GM18519 (cell line): Measurements from ENCODE around the gene DBX2.
"Not testable (repeated sequence)": the region's sequence is repeated elsewhere in the genome, so short reads cannot be mapped to it uniquely, and the experiment has no call there.

Experiments
- ATAC-seq: cut with Tn5 transposase; IDR thresholded peaks from one replicate; pipeline ENCODE4 v1.9.1; 2021; ENCODE audit warnings: mild to moderate bottlenecking, moderate library complexity; ENCODE audit not compliant: unreplicated experiment, low FRiP score

DBX2 gene

DNA sequence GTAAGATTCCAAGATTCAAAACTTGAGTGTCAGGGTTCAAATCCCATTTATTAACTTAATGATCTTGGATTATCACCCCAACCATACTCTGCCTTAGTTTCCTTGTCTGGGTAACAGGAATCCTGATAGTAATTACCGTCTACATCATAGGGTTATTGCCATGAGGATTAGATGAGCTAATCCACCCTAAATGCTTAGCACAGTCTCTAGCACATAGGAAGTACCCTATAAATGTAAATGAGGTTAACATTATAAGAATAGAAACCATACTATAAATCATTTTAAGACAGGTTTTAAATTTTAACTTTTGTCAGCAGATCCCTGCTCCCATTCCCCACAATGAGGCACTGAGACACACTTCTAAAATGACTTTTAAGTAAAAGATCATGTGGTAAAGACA, 36.5 kb downstream of the DBX2 start:
- no peak for ATAC-seq

DNA sequence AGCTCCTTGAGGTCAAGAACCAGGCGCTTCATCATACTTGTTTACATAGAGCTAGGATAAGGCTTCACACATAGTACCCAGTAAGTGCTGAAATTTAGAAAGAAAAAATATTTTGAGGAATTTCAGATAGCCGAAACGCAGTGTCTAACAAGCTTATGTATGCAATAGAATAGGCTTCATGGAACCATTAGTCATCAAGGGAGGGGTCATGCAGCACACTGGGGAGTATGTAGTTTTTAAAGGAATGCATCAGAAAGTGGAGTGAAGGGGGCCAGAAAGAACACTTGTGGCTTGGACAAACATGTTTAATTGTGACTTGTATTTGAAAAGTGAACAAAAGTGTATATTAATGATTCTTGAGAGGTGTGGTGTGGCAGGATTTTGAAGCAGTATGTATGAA, 38.1 kb downstream of the DBX2 start:
- ATAC-seq, result no peak

DNA sequence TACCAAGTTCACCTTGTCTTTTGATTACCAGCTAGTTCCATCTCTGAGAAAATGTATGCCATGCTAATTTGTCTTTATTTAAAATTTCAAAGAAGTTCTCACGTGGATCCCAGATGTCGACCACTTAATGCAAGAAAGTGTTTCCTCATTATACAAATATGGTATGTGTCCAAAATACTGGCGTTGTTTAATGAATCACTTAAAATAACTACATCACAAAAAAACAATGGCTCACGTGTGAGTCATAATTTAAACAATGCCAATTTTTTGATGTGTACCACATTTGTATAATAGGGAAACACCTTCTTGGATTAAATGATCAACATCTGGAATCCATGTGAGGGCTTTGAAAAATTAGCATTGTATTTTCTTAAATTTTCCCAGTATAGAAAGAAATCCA, 40.8 kb downstream of the DBX2 start:
- ATAC-seq, result no peak

DNA sequence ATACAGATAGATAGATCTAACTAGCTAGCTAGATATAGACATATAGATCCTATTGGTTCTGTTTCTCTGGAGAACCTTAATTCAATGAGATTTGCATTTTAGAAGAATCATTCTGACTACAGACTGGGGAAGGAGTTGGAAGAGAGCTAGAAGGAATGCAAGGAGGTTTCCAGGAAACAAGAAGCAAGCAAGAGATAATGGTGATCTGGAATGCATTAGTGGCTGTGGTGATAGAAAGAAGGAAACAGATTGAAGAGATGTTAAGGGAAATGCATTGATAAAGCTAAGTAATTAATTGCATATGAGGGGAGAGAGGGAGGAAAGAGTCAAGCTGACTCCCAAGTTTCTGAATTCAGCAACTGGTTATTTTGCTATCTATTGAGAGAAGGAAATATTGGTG, 42.7 kb downstream of the DBX2 start:
- no peak for ATAC-seq

DNA sequence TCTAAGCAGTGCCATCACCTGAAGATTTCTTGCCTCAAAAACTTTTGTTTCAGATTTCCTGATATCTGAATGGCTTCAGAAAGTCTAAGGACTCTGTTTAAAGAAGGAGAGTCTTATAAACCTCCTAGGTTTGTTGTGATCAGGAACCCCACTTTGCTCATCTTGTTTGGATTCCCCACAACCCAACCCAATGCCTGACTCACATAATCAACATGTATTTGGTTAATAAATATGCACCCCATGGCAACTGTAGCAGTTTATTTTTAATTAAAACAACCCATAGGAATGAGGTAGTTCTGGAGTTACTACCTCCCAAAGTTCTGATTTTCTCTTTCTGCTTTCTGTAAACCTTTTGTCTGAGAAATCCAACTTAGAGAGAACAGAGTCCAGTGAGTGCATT, 51.5 kb downstream of the DBX2 start:
- ATAC-seq, result no peak

DNA sequence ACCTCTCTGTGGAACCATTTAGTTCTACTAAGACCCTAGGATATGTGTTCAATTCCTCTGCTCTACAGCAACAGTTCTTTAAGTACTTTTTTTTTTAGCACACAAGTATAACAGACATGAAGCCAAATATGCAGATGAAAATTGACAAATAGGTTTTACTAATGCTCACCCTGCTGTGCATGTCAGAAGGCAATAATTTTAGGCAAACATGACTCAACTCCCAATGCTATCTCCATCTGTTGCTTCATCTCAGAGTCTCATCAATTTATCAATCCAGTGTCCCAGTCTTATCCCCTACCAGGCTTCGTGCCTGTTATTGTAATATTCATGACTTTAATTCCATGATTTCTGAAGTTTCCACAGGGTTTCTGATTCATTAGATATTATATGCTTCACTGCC, 57.7 kb downstream of the DBX2 start:
- ATAC-seq, result no peak

DNA sequence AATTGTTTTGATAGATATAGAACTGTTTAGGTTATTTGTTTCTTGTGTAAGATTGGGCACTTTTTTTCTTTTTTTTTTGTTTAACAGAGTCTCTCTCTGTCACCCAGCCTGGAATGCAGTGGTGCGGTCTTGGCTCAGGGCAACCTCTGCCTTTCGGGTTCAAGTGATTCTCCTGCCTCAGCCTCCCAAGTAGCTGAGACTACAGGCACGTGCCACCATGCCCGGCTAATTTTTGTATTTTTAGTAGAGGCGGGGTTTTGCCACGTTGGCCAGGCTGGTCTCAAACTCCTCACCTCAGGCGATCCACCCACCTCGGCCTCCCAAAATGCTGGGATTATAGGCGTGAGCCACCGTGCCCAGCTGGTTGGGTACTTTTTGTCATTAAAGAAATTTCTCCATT, 66.0 kb downstream of the DBX2 start:
- not testable (repeated sequence) for ATAC-seq

DNA sequence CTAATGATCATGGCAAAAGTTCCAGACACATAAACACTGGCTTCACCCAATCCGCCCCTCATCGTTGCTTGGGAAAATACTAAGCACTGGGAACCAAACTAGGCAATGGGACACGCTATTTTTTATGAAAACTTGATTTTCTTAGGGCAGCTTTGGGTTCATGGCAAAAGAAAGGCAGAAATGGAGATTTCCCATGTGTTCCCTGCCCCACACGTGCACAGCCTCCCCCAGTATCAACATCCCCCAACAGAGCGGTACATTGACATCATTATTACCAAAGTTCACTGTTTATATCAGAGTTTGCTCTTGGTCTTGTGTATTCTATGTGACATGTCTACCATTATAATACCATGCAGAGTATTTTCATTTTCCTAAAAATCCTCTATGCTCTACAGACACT, 71.0 kb downstream of the DBX2 start:
- no peak for ATAC-seq

DNA sequence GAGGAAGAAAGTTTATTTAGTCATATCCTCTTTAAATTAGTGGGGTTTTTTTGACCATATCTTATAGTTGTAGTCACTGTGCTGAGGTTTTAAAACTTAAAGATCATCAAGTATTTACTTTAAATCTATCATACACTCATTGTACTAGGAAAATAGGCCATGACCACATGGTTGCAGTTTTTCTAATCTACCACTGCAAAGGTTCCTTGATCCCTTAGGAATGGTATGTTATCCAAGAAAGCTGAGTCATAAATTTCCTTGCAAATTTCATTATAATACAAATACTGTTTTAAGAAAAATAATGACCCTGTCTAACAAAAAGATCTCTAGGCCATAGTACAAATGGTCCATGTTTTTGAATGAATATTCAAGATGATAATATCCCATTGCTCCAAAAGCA, 74.7 kb downstream of the DBX2 start:
- ATAC-seq, result no peak

DNA sequence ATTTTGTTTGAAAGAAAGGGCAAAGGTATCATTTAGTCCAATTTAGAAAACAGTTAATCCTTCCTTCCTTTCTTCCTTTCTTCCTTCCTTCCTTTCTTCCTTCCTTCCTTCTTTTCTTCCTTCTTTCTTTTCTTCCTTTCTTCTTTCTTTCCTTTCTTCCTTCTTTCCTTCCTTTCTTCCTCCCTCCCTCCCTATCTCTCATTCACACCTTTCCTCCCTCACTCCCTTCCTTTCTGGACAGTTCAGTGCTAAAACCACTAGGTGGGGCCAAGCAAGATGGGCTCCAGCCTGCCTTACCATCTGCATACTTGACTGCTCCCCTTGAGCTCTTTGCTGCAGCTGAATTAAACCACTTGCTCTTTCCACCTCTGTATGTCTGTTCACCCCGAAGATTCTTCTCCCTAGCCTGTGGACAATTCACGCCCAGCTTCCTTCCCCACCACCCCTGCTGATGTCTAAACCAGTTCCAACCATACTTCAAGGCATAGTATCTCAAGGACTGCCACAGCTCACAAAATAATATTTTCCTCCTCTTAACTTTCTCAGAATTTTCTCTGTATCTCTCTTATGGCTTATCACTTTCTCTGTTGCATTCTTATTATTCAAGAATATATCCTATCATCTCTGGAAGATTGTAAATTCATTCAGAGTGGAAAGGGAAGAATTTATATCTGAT, 78.0 kb downstream of the DBX2 start:
- peak; percentile 75 for ATAC-seq

DNA sequence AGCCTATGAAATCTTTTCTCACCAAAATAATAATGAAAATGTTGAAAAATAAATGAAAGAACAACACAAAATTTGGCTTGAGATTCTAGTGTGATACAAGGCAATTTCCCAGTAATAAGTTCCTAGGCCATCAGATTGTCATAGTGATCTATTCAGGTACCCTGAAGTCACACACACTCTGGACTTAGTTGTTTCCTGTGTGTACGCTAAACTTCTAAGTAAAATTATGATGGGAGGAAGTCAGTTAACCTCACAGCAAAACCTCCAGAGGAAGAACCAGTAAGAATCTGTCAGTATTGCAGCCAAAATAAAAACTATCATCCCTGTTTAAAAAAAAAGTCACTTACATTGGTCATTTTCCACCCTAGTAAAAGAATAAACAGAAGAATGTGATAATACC, 81.9 kb downstream of the DBX2 start:
- no peak for ATAC-seq
